Effector CD8-positive, alpha-beta T cell (primary cell): ENCODE measurements around the gene MIGA2.
"Not testable (repeated sequence)": the region's sequence is repeated elsewhere in the genome, so short reads cannot be mapped to it uniquely, and the experiment has no call there.

Source experiments
- DNase-seq: peaks from one replicate; lab custom pipeline; 2025; lab: John Stamatoyannopoulos, UW

Gene MIGA2

DNA sequence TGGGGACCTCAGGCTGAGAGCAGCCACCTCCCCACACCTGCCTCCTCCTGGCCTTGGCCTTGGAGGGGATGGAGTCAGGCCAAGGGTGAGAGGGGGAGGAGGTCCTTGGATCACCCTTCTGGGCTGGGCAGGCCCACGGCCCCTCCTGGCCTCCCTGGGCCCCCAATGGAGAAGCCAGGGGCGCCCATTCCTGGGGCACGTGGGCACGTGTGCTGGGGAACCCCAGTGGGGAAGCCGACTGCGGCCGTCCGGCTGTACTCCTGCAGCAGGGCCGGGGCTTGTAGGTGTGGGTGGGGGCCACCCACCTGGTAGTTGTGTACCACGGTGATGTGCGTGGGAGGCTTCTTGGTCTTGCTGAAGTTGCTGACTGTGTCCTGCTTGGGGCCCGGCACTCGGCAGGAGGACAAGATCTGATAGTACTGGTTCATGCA is 65.7 kb downstream of the MIGA2 start:
- no peak for DNase-seq

DNA sequence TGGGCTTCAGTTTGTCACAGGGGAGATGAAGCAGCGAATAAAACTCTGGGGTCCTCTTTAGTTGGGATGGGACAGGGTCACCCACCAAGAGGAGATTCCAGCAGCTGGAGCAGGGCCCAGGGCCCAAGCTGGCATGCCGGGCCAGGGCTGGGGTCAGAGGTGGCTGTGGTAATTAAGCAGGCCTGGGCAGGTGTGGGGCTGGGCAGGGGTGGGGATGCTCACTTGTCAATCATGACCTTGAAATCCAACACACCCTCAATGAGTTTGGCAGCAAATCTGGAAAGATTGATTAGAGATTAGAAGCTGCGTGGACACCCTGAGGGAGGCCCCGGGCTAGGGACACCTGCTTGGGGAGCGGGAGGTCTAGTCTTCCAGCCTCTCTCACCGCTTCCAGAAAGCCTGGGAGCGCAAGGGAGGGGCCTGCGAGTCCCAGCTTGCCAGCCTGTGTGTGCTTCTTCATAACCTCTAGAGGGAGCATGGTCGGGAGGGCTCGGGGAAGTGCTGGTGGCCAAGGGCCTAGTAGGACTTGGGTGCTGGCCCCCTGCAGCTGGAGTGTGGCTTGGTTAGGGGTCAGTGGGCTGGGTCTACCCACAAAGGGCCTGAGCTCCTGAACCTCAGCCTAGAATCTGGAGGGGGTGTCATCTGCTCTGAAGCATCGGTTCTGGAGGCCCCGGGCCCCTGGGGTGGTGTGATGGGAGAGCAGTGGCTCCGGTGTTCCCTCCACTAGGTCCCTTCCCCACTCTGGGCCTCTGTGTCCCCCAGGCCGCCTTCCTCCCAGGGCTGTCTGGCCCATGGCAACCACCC is 66.6 kb downstream of the MIGA2 start:
- DNase-seq: no peak

DNA sequence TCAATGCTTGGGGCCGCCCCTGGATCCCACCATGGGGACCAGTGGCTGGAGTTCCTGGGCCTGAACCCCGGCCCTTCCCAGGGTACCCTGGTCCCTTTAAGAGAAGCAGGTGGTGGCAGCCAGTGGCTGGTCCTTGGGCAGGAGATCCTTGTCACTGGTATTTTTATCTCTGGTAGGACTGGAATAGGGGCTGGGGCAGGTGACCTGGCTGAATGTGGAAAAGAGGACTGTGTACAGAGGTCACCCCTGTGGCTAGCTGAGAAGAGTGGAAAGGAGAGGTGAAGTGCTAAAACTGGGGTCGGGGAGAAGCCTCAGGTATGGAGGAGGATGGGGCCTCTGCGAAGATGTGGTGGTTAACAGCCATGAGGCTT is 67.2 kb downstream of the MIGA2 start:
- no peak for DNase-seq

DNA sequence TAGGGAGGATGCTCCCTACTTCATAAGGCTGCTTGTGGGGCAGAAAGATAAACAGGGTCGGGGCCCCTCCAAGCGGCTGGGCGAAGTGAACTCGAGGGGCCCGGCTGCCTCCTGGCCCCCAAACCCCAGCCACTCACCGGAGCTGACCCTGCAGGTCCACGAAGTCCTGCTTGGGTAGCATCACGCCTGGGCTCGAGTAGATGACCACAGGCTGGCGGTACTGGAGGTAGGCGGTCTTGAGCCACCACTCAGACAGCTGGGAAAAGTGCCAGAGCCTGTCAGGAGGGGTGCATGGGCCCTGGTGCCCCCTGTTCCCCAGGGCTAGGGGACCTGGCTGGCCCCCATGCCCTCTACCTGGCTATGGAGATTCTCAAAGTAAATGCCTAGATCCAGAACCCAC is 67.6 kb downstream of the MIGA2 start:
- no peak for DNase-seq

DNA sequence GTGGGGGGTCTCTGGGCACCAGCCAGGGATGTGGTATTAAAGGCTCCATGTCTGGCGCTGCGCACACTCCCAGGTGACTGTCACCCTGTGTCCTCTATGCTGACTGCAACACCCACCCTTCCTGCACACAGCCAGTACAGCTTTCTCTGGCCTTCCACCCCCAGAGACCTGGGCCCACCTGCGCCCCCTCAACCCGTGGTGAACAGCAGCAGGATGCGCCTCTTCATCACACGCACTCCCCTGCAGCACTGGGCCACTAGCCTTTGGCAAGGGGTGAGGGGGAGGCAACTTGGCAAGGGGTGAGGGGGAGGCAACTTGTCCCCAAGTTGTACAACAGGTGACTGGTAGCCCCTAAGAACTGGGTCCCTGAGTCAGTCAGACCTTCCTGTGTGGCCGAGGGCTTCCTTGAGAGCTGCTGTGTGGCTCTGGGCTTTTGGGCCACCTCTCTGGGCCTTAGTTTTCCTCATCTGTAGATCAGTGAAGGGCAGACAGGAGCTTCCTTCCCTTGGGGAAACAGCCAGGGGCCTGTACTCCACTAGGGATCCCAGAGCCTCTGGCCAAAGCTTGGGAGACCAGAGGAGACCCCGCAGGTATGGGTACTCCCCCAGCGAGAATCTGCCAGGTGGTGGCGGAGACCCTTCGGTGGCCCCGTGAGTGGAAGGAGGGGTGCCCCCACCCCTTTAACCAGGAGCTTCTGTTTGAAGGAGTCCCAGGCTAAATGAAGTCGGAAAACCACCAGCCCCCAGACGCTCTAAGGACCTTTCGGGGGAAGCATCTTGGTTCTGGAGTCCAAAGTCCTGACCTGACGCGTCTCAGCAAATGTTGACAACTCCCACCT is 69.7 kb downstream of the MIGA2 start:
- no peak for DNase-seq

DNA sequence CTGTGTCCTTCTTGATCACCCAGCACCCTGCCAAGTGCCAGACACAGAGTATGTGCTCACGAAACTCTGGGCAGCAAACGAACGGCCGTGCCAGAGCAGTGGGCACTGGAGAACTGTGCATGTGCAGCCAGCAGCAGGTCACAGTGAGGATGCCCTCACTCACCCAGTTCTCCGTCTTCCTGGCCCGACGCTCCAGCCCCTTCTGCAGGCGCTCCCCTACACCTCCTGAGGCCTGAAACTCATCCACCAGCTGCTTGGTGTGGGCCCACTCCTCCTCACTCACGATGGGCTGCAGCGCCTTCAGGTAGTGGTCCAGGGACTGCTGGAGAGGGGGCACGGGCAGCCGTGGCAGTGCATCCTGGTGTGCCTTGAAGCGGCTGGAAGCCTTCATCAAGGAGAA is 71.2 kb downstream of the MIGA2 start:
- no peak for DNase-seq

DNA sequence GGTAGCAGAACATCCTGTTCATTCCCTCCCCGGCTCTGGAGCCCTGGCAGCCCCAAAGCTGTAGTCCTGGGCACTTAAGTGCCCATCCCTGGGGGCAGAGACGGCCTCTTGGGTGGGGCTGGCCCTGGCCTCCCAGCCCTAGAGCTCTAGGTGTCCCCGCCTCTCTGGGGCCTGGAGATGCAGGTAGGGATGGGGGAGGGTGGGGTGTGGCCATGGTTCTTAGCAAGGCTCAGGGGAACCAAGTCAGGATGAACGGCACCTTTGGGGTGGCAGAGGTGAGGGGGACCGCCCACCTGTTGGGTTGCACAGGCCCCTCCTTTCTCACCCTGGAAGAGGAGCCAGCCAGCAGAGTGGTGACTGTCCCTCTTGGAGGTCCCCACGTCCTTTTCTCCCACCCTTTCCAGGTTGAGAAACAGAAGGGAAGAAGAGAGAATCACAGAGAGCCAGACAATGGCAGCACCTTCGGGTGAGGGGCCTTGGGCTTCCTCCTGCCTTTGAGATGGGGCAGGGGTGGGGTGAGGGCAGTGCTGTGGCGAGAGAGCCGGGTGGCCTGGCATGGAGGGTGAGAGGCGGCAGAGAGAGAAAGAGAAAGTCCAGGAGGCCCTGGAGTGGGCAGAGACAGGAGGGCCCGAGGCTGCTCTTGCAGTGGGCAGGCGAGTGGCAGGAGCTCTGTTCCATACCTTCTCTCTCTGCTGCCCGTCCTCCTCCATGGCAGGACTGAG is 71.8 kb downstream of the MIGA2 start:
- DNase-seq: no peak

DNA sequence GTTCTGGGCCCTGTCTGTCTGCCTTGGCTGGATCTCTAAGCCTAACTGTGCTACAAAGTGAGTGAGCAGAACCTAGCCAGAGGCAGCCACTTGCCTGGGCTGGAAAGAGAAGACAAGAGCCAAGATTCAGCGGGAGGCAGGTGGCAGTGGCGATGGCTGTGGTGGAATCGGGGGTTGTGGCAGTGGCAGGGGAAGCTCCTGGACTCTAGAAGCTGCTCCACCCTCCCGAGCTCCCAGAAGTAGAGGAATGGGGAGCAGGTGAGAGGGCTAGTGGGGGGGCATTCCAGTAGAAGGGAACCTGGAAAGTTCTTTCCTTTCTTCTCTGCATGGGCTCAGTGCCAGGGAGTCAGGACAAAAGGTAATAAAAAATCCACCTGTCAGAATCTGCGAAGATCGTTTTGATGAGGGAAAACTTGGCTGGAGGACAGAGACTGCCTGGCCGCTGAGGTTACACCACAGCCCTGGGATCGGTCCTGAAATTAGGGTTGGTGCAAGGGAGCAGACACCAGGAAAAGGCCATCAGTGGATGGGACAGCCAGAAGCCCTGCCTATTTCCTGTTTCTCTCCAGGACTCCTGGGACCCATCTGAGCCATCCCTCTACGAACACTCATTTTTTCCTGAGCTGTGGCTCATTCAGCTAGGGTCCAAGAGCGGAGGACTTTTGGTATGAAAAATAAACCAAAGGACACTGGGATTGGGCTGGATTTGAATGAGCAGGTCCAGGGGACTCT is 72.5 kb downstream of the MIGA2 start:
- DNase-seq: no peak

DNA sequence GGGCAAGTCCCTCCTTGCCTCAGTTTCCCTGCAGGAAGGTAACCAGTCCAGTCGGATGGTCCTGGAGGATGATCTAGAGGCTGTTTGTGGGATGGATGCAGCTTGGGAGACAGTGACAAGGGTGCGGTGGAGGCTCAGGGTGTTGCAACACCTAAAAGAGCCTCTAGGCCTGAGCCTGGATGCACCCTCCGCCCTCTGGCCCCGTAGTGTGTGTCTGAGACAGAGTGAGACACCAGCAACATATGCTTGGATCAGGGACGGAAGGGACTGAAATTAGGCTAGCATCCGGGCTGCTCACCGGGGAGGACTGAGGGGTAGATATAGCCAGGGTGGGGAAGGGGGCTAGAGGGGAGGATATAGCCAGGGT is 73.1 kb downstream of the MIGA2 start:
- DNase-seq: peak; percentile 4

DNA sequence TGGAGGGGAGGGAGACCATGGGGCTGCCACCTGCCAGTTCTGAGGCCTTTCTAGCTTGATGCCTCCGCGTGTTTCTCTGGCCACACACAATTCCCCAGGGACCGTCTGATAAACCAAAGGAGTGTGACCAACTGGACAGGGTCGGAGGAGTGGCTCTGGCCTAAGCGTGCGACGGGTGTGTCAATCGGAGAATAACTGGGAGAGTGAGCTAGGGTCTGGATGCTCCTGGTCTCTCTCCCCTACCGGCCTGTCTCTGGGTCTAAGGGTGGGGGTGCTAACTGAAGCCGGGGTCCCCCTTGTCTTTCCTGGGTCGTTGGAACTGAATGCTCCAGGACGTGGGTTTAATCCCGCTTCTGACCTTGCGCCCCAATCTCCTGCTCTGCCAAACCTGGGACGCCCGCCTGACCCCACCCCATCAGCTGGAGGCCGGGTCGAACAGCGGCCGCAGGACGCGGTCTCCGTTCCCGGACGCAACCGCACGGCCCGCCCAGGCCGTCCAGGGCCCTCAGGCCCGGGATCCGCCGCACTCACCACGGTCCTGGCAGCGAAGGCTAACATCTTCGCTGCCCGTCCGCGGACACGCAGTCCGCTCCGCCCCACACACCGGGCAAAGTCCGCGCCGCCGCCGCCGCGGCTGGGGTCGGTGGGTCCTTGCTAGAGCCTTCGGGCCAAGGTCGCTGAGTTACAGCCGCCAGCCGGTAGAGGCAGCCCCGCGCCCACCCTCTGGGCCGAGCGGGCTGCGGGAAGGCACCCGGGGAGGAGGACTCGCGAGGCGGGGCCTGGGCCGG is 73.7 kb downstream of the MIGA2 start:
- DNase-seq: no peak

DNA sequence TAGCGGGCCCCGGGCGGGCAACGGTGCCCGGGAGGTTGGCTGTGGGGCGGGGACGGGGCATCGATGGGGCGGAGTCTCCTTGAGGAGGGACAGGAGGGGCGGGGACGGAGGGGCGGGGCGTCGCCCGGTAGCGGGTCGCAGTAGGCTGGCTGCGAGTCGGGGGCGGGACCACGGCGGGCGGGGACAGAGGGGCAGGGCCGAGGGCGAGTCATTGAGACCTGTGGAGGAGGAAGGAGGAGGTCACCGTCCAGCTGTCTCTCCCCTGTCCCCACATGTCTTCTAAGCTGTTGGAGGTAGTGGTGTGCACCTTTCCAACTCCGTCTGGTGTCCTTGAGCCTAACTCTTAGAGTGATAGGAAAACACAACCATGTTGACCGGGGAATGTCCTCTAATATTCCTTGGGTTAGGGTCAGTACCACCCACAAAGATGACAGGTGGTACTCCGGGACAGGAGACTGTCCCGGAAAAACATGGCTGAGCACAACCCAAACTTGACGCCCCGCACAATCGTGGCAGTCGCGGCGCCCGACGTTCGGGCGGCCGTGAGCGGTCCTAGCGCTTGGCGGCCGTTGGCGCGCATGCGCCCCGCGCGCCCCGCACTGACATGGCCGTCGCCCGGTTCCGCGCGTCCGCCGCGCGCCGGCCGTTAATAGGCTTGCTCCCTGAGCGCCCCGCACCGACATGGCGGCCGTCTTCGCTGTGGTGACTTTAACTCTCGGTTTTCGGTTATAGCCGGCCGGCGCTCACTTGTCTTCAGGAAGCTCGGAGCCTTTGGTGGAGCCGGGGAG is 74.5 kb downstream of the MIGA2 start, which contains the start of the genes CRAT and PTPA:
TSS of gene CRAT (minus strand) at position 54 of the 788 bp plus-strand sequence. CDS start 284 bp downstream, outside the sequence.
TSS of gene PTPA (plus strand) at position 676 of the 788 bp plus-strand sequence. CDS start 186 bp downstream, outside the sequence.
- DNase-seq: peak; percentile 94

DNA sequence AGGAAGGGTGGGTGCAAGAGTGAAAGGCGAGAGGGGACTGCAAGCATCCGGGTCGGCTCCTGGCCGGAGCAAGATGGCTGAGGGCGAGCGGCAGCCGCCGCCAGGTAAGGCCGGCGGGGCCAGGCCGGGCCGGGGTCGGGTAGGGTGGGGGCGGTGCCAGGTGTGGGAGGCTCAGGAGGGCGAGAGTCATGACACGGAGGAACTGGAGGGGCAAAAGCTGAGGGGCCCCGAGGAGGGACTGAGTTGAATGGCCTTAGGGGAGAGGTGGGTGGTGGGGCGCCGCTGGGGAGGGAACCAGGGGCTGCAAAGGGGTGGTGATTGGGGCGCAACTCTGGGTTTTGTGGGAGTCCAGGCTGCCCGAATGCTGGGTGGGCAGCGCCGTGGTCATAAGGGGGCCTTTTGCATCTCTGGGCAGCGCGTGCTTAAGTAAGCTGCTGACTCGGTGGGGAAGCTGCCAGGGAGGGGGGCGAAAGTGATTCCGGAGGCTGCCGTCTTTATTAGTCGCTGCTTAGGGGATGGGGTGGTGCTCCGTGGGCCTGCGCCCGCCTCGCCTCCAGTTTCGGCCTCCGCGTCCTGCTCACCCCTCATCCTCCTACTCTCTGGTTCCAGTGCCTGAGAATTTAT is 75.2 kb downstream of the MIGA2 start:
- no peak for DNase-seq

DNA sequence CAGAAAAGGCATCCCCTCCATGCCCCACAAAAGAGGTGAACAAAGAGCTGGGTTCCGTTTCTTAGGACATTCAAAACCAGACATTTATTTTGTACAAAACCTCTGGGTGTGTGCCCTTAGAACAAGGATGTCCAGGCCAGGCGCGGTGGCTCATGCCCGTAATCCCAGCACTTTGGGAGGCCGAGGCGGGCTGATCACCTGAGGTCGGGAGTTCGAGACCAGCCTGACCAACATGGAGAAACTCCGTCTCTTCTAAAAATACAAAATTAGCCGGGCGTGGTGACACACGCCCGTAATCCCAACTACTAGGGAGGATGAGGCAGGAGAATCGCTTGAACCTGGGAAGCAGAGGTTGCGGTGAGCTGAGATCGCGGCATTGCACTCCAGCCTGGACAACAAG is 76.1 kb downstream of the MIGA2 start:
- not testable (repeated sequence) for DNase-seq

DNA sequence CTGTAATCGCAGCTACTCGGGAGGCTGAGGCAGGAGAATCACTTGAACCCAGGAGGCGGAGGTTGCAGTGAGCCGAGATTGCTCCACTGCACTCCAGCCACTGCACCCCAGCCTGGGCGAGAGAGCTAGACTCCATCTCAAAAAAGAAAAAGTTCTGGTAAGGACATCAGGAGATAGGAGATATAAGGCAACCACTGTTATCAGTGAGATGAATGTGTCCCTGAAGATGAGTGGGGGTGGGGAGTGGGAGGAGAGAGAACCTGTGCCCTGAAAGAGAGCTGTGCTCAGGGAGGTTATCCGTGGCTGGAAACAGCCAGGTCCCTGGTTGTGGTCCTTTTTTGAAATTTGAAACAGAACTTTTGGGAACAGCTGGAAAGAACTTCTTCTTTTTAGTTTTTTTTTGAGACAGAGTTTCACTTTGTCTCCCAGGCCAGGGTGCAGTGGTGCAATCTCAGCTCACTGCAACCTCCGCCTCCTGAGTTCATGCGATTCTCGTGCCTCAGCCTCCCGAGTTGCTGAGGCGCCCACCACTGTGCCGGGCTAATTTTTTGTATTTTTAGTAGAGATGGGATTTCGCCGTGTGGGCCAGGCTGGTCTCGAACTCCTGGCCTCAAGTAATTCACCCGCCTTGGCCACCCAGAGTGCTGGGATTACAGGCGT is 77.3 kb downstream of the MIGA2 start:
- no peak for DNase-seq

DNA sequence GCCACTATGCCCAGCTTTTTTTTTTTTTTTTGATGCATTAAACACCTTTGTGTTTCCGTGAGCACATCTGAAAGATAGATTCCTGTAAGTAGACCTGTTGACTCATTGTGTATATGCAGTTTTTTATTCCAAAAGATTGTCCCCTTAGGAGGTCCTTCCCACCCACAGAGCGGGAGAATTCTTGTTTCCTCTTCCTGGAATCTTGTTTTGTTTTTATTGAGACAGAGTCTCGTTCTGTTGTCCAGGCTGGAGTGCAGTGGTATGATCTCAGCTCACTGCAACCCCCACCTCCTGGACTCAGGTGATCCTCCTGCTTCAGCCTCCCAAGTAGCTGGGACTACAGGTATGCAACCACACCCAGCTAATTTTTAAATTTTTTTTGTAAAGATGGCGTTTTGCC is 82.4 kb downstream of the MIGA2 start:
- DNase-seq: no peak

DNA sequence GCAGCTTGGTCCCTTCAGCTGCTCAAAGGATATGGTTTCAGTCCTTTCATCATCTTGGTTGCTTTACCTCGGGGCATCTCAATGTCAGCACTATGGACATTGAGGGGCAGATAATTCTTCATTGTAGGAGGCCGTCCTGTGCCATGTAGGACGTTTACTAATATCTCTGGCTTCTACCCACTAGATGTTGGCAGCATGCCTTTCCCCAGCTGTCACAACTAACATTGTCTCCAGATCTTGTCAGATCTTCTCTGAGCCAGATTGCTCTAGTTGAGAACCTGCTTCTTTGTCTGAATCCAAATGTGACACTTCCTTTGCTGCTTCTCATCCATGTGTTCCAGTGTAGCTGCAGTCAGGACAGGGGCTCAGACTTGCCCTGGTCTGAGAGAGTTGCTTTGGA is 85.1 kb downstream of the MIGA2 start:
- no peak for DNase-seq
